HepG2 (cell line): ENCODE results near the gene TMEM63C.

Source experiments
- BHLHE40 ChIP-seq: IDR thresholded peaks from 2 replicates; pipeline ENCODE4 v1.6.1; 2011; ENCODE audit warnings: low read length, improper control_type of control experiment
- GPN1 ChIP-seq: sonication (generic); formaldehyde crosslinking; IDR thresholded peaks from 2 replicates; pipeline ENCODE4 v1.5.1; 2020; ENCODE audit warnings: missing genetic modification reagents, borderline replicate concordance
- JUNB ChIP-seq: sonication (generic); formaldehyde crosslinking; IDR thresholded peaks from 2 replicates; pipeline ENCODE4 v1.8.0; 2022; ENCODE audit warnings: missing genetic modification reagents, mild to moderate bottlenecking, borderline replicate concordance
- POLR2A ChIP-seq, 2 experiments: IDR thresholded peaks; 2 replicates each; pipeline ENCODE4 v1.6.1; 2011; ENCODE audit warnings: low read depth in 2 of 2, low read length in 2 of 2, mild to moderate bottlenecking in 1 of 2, moderate library complexity in 1 of 2; ENCODE audit not compliant: insufficient read depth in 1 of 2
- TAF1 ChIP-seq: sonication (generic); formaldehyde crosslinking; IDR thresholded peaks from 2 replicates; pipeline ENCODE4 v1.4.0; 2020; ENCODE audit warnings: missing genetic modification reagents
- TBL1XR1 ChIP-seq: fragments of 150-350 bp; IDR thresholded peaks from 2 replicates; pipeline ENCODE4 v1.6.1; 2014; ENCODE audit warnings: borderline replicate concordance, low read length; ENCODE audit not compliant: partially characterized antibody
- U2AF1 ChIP-seq: fragments of 200-400 bp; formaldehyde crosslinking; optimal IDR thresholded peaks from 2 replicates; pipeline ENCODE3; 2017; ENCODE audit warnings: mild to moderate bottlenecking, low read depth, low read length
- YY1 ChIP-seq: IDR thresholded peaks from 2 replicates; pipeline ENCODE4 v1.6.1; 2011; ENCODE audit warnings: low read length, low read depth, moderate library complexity, mild to moderate bottlenecking; ENCODE audit not compliant: insufficient read depth, insufficient replicate concordance
- ZNF484 ChIP-seq: sonication (generic); formaldehyde crosslinking; IDR thresholded peaks from 2 replicates; pipeline ENCODE4 v1.5.1; 2020; ENCODE audit warnings: mild to moderate bottlenecking, low read depth, missing genetic modification reagents, borderline replicate concordance
- ZSCAN29 ChIP-seq: sonication (generic); formaldehyde crosslinking; conservative IDR thresholded peaks from 2 replicates; pipeline ENCODE4 v1.4.0; 2020; ENCODE audit warnings: mild to moderate bottlenecking, missing genetic modification reagents
- TF ChIP-seq, protein P1 (sequence below): IDR thresholded peaks from 2 replicates; pipeline ENCODE4 v1.6.1; 2018; ENCODE audit warnings: missing genetic modification reagents
- TF ChIP-seq, protein P2 (sequence below): sonication (generic); formaldehyde crosslinking; IDR thresholded peaks from 2 replicates; pipeline ENCODE4 v1.5.0; 2020; ENCODE audit warnings: mild to moderate bottlenecking, missing genetic modification reagents, moderate library complexity

DNA sequence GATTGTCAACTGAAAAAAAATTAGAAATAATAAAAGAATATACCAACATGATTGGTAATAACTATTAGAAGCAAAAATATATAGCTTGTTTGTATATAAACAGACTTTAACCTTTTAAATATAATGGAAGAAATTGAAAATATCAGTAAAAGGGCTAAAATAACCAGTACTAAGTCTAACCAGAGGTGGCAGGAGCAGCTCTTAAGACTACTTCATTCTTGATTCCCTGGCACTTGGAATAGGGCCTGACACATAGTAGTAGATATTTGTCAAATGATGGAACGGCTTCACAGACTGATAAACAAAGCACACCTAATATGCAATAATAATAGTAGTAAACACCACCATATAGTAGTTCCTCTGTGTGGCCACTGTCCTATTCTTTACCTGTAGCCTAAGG is 9.4 kb downstream of the TMEM63C start:
- TF ChIP-seq, protein P1, sequence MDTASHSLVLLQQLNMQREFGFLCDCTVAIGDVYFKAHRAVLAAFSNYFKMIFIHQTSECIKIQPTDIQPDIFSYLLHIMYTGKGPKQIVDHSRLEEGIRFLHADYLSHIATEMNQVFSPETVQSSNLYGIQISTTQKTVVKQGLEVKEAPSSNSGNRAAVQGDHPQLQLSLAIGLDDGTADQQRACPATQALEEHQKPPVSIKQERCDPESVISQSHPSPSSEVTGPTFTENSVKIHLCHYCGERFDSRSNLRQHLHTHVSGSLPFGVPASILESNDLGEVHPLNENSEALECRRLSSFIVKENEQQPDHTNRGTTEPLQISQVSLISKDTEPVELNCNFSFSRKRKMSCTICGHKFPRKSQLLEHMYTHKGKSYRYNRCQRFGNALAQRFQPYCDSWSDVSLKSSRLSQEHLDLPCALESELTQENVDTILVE (CRISPR knock-in tag) = no peak
- TF ChIP-seq YY1 = no peak
- no peak for TF ChIP-seq ZNF484 (CRISPR knock-in tag)
- TF ChIP-seq U2AF1 = no peak
- no peak for TF ChIP-seq POLR2A (IDR thresholded peaks at IDR 0.05; ENCODE audit: insufficient read depth in 1 of 2, low read depth in 2 of 2, low read length in 2 of 2)
- no peak for TF ChIP-seq TBL1XR1
- TF ChIP-seq GPN1 = no peak
- TF ChIP-seq ZSCAN29 (CRISPR knock-in tag) = no peak
- no peak for TF ChIP-seq BHLHE40
- TF ChIP-seq JUNB = no peak
- TF ChIP-seq TAF1 (CRISPR knock-in tag) = no peak
- TF ChIP-seq, protein P2, sequence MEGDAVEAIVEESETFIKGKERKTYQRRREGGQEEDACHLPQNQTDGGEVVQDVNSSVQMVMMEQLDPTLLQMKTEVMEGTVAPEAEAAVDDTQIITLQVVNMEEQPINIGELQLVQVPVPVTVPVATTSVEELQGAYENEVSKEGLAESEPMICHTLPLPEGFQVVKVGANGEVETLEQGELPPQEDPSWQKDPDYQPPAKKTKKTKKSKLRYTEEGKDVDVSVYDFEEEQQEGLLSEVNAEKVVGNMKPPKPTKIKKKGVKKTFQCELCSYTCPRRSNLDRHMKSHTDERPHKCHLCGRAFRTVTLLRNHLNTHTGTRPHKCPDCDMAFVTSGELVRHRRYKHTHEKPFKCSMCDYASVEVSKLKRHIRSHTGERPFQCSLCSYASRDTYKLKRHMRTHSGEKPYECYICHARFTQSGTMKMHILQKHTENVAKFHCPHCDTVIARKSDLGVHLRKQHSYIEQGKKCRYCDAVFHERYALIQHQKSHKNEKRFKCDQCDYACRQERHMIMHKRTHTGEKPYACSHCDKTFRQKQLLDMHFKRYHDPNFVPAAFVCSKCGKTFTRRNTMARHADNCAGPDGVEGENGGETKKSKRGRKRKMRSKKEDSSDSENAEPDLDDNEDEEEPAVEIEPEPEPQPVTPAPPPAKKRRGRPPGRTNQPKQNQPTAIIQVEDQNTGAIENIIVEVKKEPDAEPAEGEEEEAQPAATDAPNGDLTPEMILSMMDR (CRISPR knock-in tag) = no peak
